Inflammatory macrophage (primary cell): Measurements from ENCODE around the gene YPEL2.
"Not testable (repeated sequence)": the region's sequence is repeated elsewhere in the genome, so short reads cannot be mapped to it uniquely, and the experiment has no call there.

ENCODE experiments used
- DNase-seq, 2 donors: peaks; one replicate each; pipeline ENCODE4 v3.0.0-alpha.2; 2020 to 2022

Gene YPEL2

DNA sequence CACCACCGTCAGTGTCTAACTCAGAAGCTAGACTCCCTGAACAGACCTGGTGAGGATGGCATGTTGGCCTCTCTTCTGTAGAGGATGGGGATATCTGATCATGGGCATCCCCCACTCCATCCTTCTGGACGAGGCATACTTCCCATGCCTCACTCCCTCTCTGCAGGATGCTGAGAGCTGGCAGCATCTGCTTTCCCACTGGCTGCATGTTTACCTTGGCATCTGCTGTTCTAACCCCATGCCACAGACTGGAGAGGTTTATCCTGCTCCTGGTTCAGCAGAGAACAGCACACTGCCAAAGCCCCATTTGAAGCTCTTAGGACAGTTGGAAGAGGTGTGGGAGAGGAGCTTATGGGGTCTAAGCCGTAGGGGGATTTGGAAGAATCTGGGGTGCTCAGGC is 46.0 kb downstream of the YPEL2 start:
- no peak for DNase-seq

DNA sequence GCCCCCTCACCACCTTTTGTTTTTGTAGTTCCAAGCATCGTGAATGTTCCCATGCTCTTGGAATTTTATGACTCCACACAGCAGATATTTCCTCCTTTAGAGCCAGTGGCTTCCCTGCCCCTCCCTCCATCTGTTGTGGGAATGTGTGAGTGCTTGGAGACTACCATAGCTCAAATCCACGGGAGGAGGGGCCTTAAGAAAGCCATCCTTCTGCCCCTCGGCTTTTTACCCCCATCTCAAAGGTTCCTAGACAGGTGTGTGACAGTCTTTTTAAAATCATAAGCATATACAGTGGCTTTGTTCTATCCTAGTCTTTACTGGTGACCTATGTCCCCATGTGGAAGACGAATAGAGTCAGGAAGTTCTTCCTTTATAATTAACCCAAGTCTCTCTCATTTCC is 47.2 kb downstream of the YPEL2 start:
- no peak for DNase-seq

DNA sequence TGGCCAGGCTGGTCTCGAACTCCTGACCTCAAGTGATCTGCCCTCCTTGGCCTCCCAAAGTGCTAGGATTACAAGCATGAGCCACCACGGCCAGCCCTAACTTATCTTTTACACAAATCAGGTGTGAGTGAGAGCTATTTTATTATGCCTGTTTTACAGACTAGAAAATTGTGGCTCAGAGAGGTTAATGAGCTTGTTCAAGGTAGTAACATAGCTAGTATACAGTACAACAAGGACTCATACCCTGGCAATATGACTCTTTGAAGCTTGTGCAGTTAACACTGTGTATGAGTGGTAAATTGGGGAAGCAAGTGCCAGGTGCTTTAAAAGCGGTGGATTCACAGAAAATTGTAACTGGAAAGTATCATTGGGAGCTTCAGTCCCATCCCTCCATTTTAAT is 49.0 kb downstream of the YPEL2 start:
- no peak for DNase-seq

DNA sequence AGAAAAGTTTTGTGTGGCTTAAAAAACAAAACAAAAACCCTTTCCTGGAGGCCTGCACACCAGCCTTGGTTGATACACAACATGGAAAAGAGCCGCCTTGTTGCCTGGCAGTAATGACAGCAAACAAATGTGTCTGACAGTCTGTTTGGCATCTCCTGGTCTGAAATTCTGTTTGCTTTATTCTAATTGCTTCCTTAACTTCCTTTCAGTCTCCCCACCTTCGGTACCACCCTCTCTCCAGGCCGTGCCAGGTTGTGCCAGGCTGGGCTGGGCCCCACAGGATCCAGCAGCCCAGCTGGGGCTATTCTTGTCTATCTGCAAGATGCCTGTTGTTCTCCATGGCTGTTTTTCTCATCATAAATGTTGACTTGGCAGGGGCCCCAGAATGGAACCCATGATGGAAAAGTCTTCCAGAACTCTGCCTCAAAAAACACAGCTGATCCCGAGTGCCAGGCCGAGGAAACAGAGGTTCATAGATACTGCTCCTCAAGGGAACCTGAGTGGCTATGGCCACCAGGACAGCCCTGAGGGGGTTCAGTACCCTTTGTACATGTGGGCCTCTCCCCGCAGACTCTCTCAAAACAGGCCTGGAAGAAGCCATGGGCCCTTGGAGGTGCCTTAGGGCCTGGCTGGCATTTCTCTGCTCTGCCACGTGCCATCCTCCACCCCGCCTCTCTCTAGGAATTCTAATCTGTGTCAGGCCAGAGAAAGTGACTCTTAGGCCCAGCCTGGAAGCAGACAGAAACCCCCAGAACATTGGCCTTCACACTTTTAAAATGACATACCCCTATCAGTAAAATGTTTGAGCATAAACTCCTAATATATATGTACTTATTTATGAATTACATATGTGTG is 50.5 kb downstream of the YPEL2 start:
- no peak for DNase-seq

DNA sequence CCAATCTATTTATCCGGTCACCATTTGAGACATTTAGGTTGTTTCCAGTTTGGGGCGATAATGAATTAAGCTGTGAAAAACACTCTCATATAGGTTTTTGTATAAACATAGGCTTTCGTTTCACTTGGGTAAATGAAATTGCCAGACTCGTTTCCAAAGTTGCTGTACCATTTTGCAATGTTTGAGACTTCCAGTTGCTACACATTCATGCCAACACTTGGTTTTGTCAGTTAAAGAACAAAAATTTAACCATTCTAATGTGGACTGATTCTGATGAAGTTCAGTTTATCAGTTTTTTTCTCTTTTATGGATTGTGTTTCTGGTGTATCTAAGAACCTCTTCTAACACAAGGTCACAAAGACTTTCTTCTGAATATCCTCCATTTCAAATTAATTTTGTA is 52.4 kb downstream of the YPEL2 start:
- DNase-seq: no peak

DNA sequence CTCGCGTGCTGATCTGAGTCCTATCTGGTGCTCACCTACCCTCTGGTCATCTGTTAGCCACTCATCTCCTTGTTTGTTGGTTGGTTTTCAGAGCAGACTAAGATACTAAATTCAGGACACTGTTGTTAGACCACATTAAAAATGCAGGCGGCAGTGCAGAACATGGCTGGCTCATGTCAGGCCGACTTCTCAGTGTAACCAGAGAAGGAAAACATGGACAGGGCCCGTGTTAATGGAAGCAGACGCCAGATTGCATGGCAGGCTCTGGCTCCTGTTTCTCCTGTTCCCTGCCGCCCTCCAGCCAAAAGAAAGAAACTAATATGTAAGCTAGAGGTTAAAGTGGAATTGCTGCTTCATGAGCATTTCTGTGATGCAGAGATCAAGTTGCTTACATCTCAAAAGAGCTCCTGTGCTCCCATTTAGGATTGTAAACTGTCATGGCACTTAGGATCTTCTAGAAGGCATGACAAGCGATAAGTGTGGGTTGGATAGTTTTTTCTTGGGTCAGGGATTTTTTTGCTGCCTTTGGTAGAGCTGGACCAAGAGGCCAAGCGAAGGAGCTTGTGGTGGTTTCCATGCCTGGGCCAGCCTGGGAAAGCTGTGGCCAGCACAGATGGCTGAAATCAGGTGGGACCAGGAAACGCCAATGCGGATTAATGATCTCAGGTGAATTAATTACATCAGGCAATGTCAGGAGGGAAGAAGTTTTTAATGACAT is 56.1 kb downstream of the YPEL2 start:
- no peak for DNase-seq

DNA sequence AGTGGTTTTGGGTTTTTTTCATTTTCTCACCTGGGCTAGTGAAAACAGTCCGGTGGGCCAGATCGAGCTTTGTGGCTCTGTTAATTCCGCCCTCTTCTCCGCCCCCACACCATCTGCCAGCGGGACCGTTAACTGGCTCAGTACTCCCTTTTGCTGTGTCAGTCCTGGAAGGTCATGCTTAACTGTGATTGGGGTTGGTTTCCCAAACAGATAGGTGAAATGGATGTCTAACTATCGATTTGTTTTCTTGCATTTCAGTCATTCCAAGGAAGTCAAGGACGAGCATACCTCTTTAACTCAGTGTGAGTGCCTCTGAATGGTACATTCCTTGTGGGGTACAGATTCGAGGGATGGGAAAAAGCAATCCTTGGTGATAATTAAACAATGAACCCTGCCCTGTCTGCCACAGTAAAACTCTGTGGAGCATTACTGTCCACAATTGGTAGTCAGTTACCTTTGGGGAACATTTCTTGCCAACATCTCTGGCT is 56.7 kb downstream of the YPEL2 start:
- no peak for DNase-seq

DNA sequence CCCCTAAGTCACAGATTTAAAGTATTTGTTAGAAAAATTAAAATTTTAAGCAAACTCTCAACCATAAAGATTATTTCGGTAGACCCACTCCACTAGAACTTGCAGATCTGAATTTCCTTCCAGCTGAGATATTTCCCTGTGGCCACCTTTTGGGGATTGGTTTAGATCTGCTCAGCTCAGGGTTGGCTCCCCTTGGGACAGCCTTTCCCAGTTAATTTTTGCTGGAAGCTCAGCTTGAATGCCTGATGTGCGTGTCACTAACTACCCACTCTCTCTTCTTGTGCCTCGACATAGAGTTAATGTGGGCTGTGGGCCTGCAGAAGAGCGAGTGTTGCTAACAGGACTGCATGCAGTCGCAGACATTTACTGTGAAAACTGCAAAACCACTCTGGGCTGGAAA is 57.6 kb downstream of the YPEL2 start:
- DNase-seq: no peak

DNA sequence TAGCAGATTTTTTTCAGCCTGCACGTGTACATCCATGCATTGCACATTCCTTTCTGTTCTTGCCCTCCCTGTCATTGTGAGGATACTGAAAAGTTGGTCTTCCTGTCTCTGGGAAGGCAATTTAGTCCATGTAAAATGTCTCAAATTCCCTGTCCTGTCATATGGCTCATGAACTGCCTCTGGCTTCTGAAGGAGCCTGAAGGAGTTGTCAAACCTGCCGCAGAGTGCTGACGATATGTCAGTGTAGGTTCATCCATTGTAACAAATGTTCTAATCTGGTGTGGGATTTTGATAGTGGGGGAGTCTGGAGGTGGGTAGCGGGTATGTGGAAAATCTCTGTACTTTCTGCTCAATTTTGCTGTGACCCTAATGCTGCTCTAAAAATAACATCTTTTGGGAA is 59.6 kb downstream of the YPEL2 start:
- no peak for DNase-seq

DNA sequence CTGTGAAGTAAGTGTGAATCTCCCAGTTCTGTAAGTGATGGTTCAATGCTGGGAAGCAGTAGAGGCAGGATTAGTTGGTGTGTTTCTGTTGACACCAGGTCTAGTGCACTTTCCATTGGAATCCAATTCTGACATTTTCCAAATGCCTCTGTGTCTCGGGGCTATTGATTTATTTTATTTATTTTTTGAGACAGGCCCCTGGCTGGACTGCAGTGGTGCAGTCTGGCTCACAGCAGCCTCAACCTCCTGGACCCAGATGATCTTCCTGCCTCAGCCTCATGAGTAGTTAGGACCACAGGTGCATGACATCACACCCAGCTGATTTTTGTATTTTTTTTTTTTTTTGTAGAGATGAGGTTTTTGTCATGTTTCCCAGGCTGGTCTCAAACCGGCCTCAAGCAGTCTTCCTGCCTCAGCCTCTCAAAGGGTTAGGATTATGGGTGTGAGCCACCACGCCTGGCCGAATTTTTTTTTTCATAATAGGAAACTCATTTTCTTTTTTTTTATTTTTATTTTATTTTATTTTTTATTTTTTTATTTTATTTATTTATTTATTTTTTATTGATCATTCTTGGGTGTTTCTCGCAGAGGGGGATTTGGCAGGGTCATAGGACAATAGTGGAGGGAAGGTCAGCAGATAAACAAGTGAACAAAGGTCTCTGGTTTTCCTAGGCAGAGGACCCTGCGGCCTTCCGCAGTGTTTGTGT is 61.7 kb downstream of the YPEL2 start:
- DNase-seq: no peak

DNA sequence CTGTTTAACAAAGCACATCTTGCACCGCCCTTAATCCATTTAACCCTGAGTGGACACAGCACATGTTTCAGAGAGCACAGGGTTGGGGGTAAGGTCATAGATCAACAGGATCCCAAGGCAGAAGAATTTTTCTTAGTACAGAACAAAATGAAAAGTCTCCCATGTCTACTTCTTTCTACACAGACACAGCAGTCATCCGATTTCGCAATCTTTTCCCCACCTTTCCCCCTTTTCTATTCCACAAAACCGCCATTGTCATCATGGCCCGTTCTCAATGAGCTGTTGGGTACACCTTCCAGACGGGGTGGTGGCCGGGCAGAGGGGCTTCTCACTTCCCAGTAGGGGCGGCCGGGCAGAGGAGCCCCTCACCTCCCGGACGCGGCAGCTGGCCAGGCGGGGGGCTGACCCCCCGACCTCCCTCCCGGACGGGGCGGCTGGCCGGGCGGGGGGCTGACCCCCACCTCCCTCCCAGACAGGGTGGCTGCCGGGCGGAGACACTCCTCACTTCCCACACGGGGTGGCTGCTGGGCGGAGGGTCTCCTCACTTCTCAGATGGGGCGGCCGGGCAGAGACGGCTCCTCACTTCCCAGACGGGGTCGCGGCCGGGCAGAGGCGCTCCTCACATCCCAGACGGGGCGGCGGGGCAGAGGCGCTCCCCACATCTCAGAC is 62.4 kb downstream of the YPEL2 start:
- not testable (repeated sequence) for DNase-seq

DNA sequence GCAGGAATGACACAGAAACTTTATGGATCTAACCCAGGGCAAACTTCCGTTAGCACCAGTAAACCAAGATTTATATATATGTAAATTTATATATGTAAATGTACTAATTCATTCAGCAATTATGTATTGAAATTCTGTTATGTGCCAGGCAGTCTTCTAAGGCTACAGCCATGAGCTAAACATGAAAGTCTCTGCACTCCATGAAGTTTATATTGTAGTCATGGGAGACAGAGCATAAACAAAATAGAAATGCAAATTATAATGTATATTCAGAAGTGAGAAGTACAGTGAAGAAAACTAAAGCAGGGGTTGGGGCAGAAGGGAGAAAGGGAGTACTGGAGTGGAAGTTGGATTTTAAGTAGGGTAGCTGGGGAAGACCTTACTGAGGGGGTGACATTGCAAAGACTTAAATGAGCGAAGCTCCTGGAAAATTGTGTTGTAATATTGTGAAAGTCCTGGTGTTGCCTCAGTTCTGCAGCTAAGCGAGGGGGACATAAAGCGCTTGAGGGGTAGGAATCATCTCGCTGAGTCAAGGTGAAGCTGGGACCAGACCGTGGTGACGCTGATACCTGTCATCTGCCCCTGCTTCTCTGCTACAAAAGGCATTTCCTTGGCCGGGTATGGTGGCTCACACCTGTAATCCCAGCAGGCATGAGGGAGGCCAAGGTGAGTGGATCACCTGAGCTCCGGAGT is 64.8 kb downstream of the YPEL2 start:
- no peak for DNase-seq

DNA sequence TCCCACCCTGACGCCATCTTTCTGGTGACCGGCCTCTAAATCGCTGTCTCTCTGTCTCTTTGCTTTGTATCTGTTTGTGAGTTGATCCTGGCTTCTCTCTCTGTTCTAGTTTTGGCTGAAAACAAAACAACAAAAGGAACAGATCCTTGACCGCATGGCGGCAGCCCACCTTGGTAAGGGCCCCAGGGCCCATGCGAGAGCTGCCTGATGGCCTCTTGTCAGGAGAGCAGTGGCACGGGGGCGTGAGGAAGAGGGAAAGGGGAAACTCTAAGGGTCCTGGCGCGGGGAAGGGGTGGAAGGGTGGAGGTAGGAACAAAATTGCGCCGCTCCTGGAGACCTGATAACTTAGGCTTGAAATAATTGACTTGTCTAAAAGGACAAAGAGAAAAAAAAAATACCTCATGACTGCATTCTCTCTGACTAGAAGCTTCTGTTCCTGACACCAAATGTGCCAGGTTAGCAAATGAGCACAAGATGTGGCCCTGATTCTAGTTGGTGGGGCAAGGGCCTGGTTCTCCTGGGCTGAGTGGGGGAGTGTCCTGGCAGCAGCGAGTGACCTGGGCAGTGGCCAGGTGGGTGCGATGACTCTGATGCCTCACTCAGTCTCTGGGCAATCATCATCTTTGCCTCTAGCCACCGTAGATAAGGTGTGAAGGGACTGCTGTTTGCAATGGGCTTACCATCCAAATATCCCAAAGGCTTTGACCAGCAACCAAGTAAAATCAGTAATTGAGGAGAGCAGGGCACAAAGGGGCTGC is 66.0 kb downstream of the YPEL2 start:
- no peak for DNase-seq

DNA sequence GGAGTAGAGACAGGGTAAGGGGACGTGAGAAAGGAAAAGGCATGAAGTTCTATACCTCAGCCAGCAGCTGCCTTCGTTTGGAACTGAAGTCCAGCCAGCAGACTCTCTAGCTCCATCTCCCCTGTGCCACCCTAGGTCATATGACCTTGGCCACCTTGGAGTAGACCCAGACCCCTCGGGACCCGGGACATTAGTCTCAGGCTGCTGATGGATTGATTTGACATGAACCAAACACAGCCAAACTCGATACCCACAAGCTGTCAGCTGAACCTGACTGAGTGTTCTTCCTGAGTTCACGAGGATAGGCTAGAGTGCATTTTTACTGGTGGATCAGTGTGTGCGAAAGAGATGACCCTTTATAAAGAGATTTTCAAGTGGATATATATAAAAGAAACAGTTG is 68.5 kb downstream of the YPEL2 start:
- no peak for DNase-seq

DNA sequence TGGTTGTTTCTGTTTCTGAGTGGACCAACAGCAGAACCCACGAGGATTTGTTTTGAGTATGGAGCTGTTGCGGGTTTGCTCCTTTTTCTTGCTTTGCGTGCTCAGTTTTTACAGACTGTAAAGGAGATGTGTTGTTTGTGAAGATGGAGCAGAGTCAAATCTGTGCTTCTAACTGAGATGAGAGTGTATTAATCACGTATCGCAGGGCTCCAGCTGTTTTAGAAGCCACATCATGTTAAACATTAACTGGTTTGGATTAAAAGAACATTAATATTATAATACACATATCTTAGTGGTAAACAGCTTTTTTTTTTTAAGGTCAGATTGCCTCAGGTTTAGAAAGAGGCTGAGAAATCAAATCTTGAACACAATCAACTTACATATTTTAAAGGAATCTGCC is 69.4 kb downstream of the YPEL2 start:
- DNase-seq: no peak

DNA sequence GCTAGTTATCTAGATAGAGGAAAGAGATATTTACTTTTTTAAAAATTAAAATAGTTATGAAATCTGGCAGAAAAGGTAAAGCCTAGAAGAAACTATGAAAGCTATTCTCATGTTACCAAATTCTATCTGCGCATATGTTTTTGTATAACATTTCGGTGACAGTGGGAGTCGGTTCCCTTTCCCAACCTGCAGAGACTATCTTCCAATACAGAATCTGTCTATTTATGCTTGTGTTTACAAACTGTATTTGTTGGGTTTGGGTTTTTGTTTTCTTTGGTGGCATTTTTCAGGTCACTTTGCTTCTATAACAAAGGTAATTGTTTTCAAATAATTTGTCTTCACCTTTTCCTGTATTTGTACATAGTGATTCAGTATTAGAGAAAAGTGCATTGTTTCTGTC is 69.8 kb downstream of the YPEL2 start:
- DNase-seq: no peak

DNA sequence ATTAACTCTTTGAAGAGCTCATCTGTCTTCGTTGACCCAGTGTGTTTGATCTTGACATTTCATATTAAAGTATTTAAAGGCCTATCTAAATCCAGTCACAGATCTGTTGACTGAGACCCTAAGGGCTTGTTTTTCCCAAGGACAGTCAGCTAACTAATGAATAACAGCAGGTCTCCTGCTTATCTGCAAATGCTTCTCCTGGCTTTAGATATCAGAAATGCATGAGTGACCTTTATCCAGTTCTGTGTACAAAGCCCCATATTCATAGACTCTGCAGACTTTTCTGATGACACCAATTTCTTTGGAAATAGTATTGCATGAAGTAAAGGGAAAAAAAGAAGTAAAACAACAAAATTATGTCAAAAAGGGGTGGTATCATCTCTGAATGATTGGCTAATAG is 70.3 kb downstream of the YPEL2 start:
- DNase-seq: peak in 1 of 2 donors; percentile 34

DNA sequence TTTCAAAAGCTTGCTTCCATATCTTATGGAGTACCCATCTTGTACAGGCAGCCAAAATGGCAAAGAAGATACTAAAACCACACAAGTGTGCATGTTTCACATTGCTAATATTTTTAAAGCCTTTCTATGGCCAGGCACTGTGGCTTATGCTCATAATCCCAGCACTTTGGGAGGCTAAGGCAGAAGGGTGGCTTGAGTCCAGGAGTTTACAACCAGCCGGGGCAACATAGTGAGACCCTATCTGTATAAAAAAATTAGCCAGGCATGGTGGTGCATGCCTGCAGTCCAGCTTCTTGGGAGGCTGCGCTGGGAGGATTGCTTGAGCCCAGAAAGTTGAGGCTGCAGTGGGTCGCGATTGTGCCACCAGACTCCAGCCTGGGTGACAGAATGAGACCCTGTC is 71.3 kb downstream of the YPEL2 start:
- no peak for DNase-seq

DNA sequence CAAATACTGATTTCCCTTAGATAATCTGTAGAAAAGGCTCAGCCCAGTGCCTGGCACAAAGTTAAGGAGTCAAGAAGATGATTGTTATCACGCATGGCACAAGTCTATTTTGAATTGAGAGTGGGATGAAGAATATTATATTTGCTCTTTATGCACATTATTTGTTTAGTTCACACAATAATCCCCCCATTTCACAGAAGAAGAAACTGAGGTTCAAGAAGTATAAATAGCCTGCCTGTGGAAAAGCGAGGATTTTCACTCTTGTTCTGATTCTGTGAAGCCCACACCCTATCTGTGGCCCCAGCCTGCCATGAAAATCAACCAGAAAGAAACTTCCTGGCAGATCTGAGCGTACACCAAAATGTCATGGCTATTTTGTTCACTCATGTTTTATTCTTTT is 73.0 kb downstream of the YPEL2 start:
- no peak for DNase-seq

DNA sequence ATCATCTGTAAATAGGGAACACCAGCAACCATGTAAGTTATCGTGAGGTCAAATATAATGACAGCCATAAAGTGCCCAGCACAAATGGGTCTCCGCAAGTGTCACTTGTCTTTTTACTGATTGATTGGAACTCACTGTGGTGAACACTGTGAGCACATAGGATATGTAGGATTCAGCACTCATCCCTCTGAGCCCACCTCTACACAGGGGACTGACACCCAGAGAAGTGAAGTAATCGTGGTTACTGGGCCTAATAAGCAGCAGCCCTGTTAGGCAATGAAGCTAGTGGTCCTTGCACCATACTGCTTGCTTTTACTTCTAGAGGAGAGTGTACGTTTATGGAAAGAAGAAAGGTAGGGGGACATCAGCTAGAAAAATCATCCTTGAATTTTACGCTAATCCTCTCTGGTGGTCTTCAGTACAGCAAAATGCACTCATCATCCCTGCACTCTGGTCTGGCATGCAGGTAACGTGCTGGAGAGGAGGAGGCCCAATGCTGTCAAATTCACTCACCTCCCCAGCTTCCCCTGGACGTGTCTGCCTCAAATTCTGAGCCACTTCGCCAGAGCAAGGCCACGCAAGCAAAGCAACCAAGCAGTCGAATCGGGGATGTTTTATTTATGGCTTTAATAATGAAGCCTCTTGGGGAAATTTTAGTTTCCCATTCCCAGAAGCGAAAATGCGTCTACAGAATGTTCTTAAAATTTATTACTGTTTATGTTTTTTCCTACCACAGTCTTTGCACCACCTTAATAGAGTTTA is 74.7 kb downstream of the YPEL2 start:
- DNase-seq: no peak
